K562 (cell line): ENCODE measurements around the gene CDC5L. TPM values are rescaled to one million over a fixed set of nuclear protein-coding genes. Genes with fewer than 3 reads are reported as not detected.

ENCODE experiments used
- ATAC-seq: fragments of 200-7000 bp; cut with Tn5 transposase; 3 replicates; pipeline ENCODE4 v1.9.1; 2020; ENCODE audit warnings: moderate library complexity
- BruUV-seq: library from RNA; stranded (reverse); fragments of 400-500 nt; replicated peaks from 2 replicates; lab custom pipeline; 2021; lab: Mats Ljungman, UMichigan
- CTCF ChIA-PET: fragments of 300-600 bp; formaldehyde crosslinking; extraction: SDS; loops from one replicate; lab custom pipeline; 2021; ENCODE audit warnings: low intra/inter-chr PET ratio; lab: Yijun Ruan, JAX
- POLR2A ChIA-PET: fragments of 300-600, 350-650 bp; sonication (Branson Sonifier 250); formaldehyde crosslinking; extraction: SDS; loops from one replicate; lab custom pipeline; 2021; ENCODE audit warnings: antibody characterized with exemption, inconsistent platforms; lab: Yijun Ruan, JAX
- DNase-seq, 4 experiments: peaks; one replicate each; pipeline versions ENCODE4 v3.0.0 to v3.0.0-alpha.2; 2011 to 2018; ENCODE audit warnings: low spot score in 3 of 4, mixed read lengths in 3 of 4; ENCODE audit errors: extremely low read depth in 1 of 4
- FAIRE-seq: peaks from 2 replicates; lab custom pipeline; 2011; peaks lifted over from hg19 to GRCh38; lab: Jason Lieb, UNC
- H2AFZ ChIP-seq: 2 replicates; pipeline ENCODE4 v1.6.0; 2011; ENCODE audit warnings: low read depth, low read length, control low read depth, inconsistent platforms
- H3K27ac ChIP-seq: fragments of 200-600 bp; 3 replicates; pipeline ENCODE4 v1.8.0; 2011; ENCODE audit warnings: low read depth, mild to moderate bottlenecking, control low read depth, inconsistent platforms, low read length, moderate library complexity, mixed read lengths; ENCODE audit errors: extremely low read depth
- H3K27me3 ChIP-seq, 2 experiments: fragments of 300-600 bp in 1 of 2; 2 replicates in 1 of 2; 3 replicates in 1 of 2; pipeline versions ENCODE4 v1.6.0 to v1.8.0; 2011; ENCODE audit warnings: inconsistent platforms in 2 of 2, low read length in 2 of 2, mild to moderate bottlenecking in 1 of 2, mixed read lengths in 1 of 2, moderate library complexity in 1 of 2; ENCODE audit not compliant: control insufficient read depth in 2 of 2, insufficient read depth in 2 of 2
- H3K36me3 ChIP-seq: fragments of 300-600 bp; 3 replicates; pipeline ENCODE4 v1.8.0; 2011; ENCODE audit warnings: mild to moderate bottlenecking, low read length, inconsistent platforms; ENCODE audit not compliant: control insufficient read depth, insufficient read depth
- H3K4me1 ChIP-seq, 2 experiments: fragments of 200-600 bp in 1 of 2; replicated peaks in 1 of 2; 2 replicates in 1 of 2; 3 replicates in 1 of 2; pipeline versions ENCODE4 v1.5.1 to v1.8.0; 2011; ENCODE audit warnings: inconsistent platforms in 2 of 2, low read length in 2 of 2, mild to moderate bottlenecking in 1 of 2, mixed read lengths in 1 of 2, moderate library complexity in 1 of 2; ENCODE audit not compliant: control insufficient read depth in 2 of 2, insufficient read depth in 2 of 2
- H3K4me2 ChIP-seq: 2 replicates; pipeline ENCODE4 v1.6.1; 2011; ENCODE audit warnings: low read length, control low read depth, inconsistent platforms, mixed read lengths; ENCODE audit not compliant: insufficient read depth
- H3K4me3 ChIP-seq: fragments of 200-600 bp; sonication (generic), shearing (Covaris generic); 2 replicates; pipeline ENCODE4 v1.5.1; 2016; ENCODE audit warnings: control low read depth, inconsistent platforms
- H3K79me2 ChIP-seq: fragments of 200-600 bp; 3 replicates; pipeline ENCODE4 v1.8.0; 2011; ENCODE audit warnings: low read length, inconsistent platforms; ENCODE audit not compliant: control insufficient read depth, insufficient read depth
- H3K9ac ChIP-seq, 2 experiments: 2 replicates each; pipeline versions ENCODE4 v1.6.0 to v1.6.1; 2011; ENCODE audit warnings: low read depth in 2 of 2, low read length in 2 of 2, control low read depth in 1 of 2, inconsistent platforms in 1 of 2, mild to moderate bottlenecking in 1 of 2, mixed read lengths in 1 of 2; ENCODE audit not compliant: insufficient read depth in 1 of 2
- H3K9me1 ChIP-seq: one replicate; pipeline ENCODE4 v1.6.0; 2011; ENCODE audit warnings: inconsistent platforms, mild to moderate bottlenecking, low read length, moderate library complexity; ENCODE audit not compliant: control insufficient read depth, insufficient read depth
- H3K9me3 ChIP-seq: replicated peaks from 2 replicates; pipeline ENCODE4 v1.5.1; 2011; ENCODE audit warnings: low read depth, low read length, inconsistent platforms; ENCODE audit not compliant: control insufficient read depth, insufficient read depth
- H4K20me1 ChIP-seq: replicated peaks from 2 replicates; pipeline ENCODE4 v1.6.1; 2011; ENCODE audit warnings: low read length, inconsistent platforms, mixed read lengths; ENCODE audit not compliant: control insufficient read depth, insufficient read depth
- CBX2 ChIP-seq: fragments of 200-600 bp; sonication (generic); IDR thresholded peaks from one replicate; pipeline ENCODE4 v1.6.1; 2012; ENCODE audit warnings: mild to moderate bottlenecking, low read length, inconsistent platforms; ENCODE audit not compliant: insufficient read depth, poor library complexity, severe bottlenecking
- CBX5 ChIP-seq: IDR thresholded peaks from 2 replicates; pipeline ENCODE4 v1.6.1; 2014; ENCODE audit warnings: low read depth, borderline replicate concordance
- MTA3 ChIP-seq: fragments of 450-650 bp; formaldehyde crosslinking; IDR thresholded peaks from 2 replicates; pipeline ENCODE4 v1.6.1; 2017; ENCODE audit warnings: mild to moderate bottlenecking, borderline replicate concordance
- SMARCA4 ChIP-seq: fragments of 450-650 bp; IDR thresholded peaks from 2 replicates; pipeline ENCODE4 v1.6.1; 2016
- ZNF282 ChIP-seq: sonication (generic); formaldehyde crosslinking; IDR thresholded peaks from 2 replicates; pipeline ENCODE4 v1.8.1; 2023; ENCODE audit warnings: missing genetic modification reagents
- WGBS: fragments of 100-300 bp; shearing (Covaris generic); methylation state at CpG from one replicate; pipeline ENCODE4 v1.1.6; 2016; ENCODE audit warnings: low coverage, mixed read lengths; ENCODE audit not compliant: insufficient coverage; ENCODE audit errors: missing lambda C conversion rate; 5-methylcytosine and 5-hydroxymethylcytosine counted together
- in situ Hi-C: fragments of 300-500 bp; cut with MboI; formaldehyde crosslinking; loops from 4 replicates; pipeline ENCODE4 v1.15.0; 2018; ENCODE audit warnings: inconsistent platforms, mixed read lengths
- intact Hi-C: fragments of 100-400 bp; cut with micrococcal nuclease; formaldehyde crosslinking; loops from 2 replicates; pipeline ENCODE4 v1.14.2; 2022
- polyA plus RNA-seq, 8 experiments: library from polyadenylated mRNA; depleted of rRNA in 4 of 8; stranded (reverse) in 5 of 8; unstranded in 3 of 8; fragments of >200 nt; fragmentation: Nextera tagmentation in 2 of 8; fragmentation: Illumina TruSeq in 1 of 8; extraction: Ambion mirVana in 2 of 8; extraction: Trizol in 1 of 8; gene quantifications; 2 replicates each; pipeline versions ENCODE4 v1.2.1 to v1.2.3, GENCODE V29; 2011 to 2014; ENCODE audit warnings: inconsistent platforms in 1 of 8, missing spikeins in 1 of 8
- total RNA-seq, 7 experiments: library from RNA; depleted of rRNA in 6 of 7; stranded (reverse); fragments of >200 nt in 6 of 7; fragmentation: Illumina TruSeq in 2 of 7; extraction: Trizol in 2 of 7; gene quantifications; 2 replicates each; pipeline versions ENCODE4 v1.2.1 to v1.2.3, GENCODE V29; 2011 to 2021; ENCODE audit warnings: low replicate concordance in 1 of 7
- TF ChIP-seq, protein P1 (sequence below): fragments of 450-650 bp; IDR thresholded peaks from 2 replicates; pipeline ENCODE4 v1.6.1; 2017; ENCODE audit warnings: mild to moderate bottlenecking, moderate library complexity

CDC5L gene
- total and polyA plus RNA-seq, 9 of the 15 experiments (the other 6 are each of a cell fraction or from before 2014, with no cell fraction given): 22.3 to 44.2 (median 30.8) TPM

DNA sequence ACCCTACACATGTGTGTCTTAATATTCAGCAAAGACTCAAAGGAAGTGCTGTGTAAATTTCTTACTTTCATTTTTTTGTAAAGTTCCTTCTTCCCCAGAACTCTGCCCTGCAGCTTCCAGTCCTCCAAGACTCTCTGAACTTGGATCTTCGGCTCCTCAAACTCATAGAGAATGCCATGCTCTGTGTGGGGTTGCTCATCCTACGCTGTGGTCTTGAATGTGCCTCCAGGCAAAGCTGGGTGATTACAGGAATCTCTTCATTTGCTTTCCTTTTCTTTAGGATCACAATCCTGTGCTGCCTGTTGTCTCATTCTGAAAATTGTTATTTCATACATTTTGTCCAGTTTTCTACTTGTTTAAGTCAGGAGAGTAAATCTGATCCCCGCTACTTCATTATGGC lies 14.5 kb upstream of the CDC5L start (continued):
- TF ChIP-seq CBX5 (no peak), SMARCA4 (no peak)

DNA sequence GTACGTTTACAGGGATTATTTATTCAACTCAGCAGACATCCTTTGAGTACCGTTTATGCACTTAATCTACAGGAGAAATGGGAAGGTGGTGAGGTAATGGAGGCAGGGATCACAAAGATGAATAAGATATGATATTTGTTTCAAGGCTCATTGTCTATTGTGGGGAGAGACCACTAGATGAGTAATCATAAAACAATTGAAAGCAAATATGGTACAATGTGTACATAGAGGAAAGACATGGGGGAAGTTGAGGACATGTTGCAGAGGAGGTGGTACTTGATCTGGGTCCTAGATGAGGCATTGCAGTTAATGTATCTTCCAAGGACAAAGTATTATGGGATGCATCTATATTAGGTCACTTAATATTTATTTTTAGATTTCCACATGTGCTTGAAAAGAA lies 13.7 kb upstream of the CDC5L start:
- Histone ChIP-seq H3K27ac (no peak overlapping the region), H3K79me2 (no peaks in the 10 kb centered on the region), H3K36me3 (no peaks in the 10 kb centered on the region), H3K9me1 (no peaks in the 10 kb centered on the region), H3K27me3 (peaks cover 19 to 22% of the 10 kb centered on the region in 2 experiments), H3K9ac (no peak overlapping the region), H3K4me2 (no peak overlapping the region), H3K9me3 (no peaks in the 10 kb centered on the region), H2AFZ (no peak overlapping the region), H3K4me3 (no peak overlapping the region), H4K20me1 (no peaks in the 10 kb centered on the region), H3K4me1 (no peaks in the 10 kb centered on the region; a peak in 1 of 5 replicates)
- CTCF ChIA-PET: no interaction called here
- in situ Hi-C loops (no loop called here), intact Hi-C loops (no loop called here)
- POLR2A ChIA-PET: no interaction called here
- TF ChIP-seq, protein P1, sequence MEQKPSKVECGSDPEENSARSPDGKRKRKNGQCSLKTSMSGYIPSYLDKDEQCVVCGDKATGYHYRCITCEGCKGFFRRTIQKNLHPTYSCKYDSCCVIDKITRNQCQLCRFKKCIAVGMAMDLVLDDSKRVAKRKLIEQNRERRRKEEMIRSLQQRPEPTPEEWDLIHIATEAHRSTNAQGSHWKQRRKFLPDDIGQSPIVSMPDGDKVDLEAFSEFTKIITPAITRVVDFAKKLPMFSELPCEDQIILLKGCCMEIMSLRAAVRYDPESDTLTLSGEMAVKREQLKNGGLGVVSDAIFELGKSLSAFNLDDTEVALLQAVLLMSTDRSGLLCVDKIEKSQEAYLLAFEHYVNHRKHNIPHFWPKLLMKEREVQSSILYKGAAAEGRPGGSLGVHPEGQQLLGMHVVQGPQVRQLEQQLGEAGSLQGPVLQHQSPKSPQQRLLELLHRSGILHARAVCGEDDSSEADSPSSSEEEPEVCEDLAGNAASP: no peak
- no peak for TF ChIP-seq ZNF282 (CRISPR knock-in tag)
- TF ChIP-seq MTA3: no peak
- no peak for TF ChIP-seq CBX2
- 0% methylated on average over 2 of the region's 2 CpGs for WGBS
- FAIRE-seq: no peak
- no TSS peak for BruUV-seq
- ATAC-seq: no peak
- DNase-seq: no peak
